Measurements from ENCODE around the gene PHC2. TPM values are rescaled to one million over a fixed set of nuclear protein-coding genes. Genes with fewer than 3 reads are reported as not detected.
"Not testable (repeated sequence)": the region's sequence is repeated elsewhere in the genome, so short reads cannot be mapped to it uniquely, and the experiment has no call there.

Gene PHC2
- total and polyA plus RNA-seq, 9 of the 15 experiments (the other 6 are each of a cell fraction or from before 2014, with no cell fraction given): 3.1 to 67.6 (median 34.6) TPM

DNA sequence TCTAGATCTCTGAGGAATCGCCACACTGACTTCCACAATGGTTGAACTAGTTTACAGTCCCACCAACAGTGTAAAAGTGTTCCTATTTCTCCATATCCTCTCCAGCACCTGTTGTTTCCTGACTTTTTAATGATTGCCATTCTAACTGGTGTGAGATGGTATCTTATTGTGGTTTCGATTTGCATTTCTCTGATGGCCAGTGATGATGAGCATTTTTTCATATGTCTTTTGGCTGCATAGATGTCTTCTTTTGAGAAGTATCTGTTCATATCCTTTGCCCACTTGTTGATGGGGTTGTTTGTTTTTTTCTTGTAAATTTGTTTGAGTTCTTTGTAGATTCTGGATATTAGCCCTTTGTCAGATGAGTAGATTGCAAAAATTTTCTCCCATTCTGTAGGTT is 140.3 kb downstream of the PHC2 start:
- FAIRE-seq; H4K20me1 ChIP-seq (replicated peaks; ENCODE audit: control insufficient read depth, insufficient read depth, low read length); H3K9me3 ChIP-seq (replicated peaks; ENCODE audit: control insufficient read depth, insufficient read depth, low read depth, low read length); H3K9me1 ChIP-seq (ENCODE audit: control insufficient read depth, insufficient read depth, low read length); H3K4me2 ChIP-seq (ENCODE audit: insufficient read depth, low read length); H3K9ac ChIP-seq (ENCODE audit: insufficient read depth in 1 of 2, low read depth in 2 of 2, low read length in 2 of 2); H2AFZ ChIP-seq (ENCODE audit: low read depth, low read length); CTCF ChIA-PET (ENCODE audit: low intra/inter-chr PET ratio); H3K4me1 ChIP-seq (replicated peaks in 1 of 2; ENCODE audit: control insufficient read depth in 2 of 2, insufficient read depth in 2 of 2, low read length in 2 of 2); POLR2A ChIA-PET; DNase-seq (ENCODE audit: extremely low read depth in 1 of 4, low spot score in 3 of 4); ATAC-seq; H3K79me2 ChIP-seq (ENCODE audit: control insufficient read depth, insufficient read depth, low read length); H3K36me3 ChIP-seq (ENCODE audit: control insufficient read depth, insufficient read depth, low read length); BruUV-seq (replicated peaks); H3K27ac ChIP-seq (ENCODE audit: extremely low read depth, low read depth, low read length); H3K4me3 ChIP-seq: not testable (repeated sequence)
- in situ Hi-C loops (cut with MboI): loop anchor here (10.0 kb wide), 1 partner anchor 164 kb away; no protein-coding TSS in a partner anchor
- intact Hi-C loops (cut with micrococcal nuclease): loop anchor here (10.0 kb wide), 1 partner anchor 156 kb away; no protein-coding TSS in a partner anchor
- peaks cover 32 to 41% of the 10 kb centered on the region in 2 experiments for H3K27me3 ChIP-seq (ENCODE audit: control insufficient read depth in 2 of 2, insufficient read depth in 2 of 2, low read length in 2 of 2)
- 0% methylated on average over 1 of the region's 2 CpGs for WGBS (ENCODE audit: insufficient coverage, low coverage, missing lambda C conversion rate)

- ATAC-seq (no peak), DNase-seq (ENCODE audit: extremely low read depth in 1 of 4, low spot score in 3 of 4) (no peak), FAIRE-seq (no peak)
- CTCF ChIA-PET (ENCODE audit: low intra/inter-chr PET ratio): no interaction called here
- no peak overlapping the region for H3K9ac ChIP-seq (ENCODE audit: insufficient read depth in 1 of 2, low read depth in 2 of 2, low read length in 2 of 2)
- in situ Hi-C loops (cut with MboI) (loop anchor here (10.0 kb wide), 1 partner anchor 165 kb away; no protein-coding TSS in a partner anchor), intact Hi-C loops (cut with micrococcal nuclease) (loop anchor here (10.0 kb wide), 1 partner anchor 155 kb away; no protein-coding TSS in a partner anchor)
- no peaks in the 10 kb centered on the region for H3K4me1 ChIP-seq (replicated peaks in 1 of 2; ENCODE audit: control insufficient read depth in 2 of 2, insufficient read depth in 2 of 2, low read length in 2 of 2)
- H3K9me1 ChIP-seq (ENCODE audit: control insufficient read depth, insufficient read depth, low read length): no peaks in the 10 kb centered on the region
- no peaks in the 10 kb centered on the region for H3K36me3 ChIP-seq (ENCODE audit: control insufficient read depth, insufficient read depth, low read length)
- POLR2A ChIA-PET: interaction anchor here (0.7 kb wide), 1 partner anchor 303 kb away, joined by 3 read pairs; no protein-coding TSS in a partner anchor
- no peak overlapping the region for H3K4me3 ChIP-seq
- 16% methylated on average over 3 of the region's 3 CpGs for WGBS (ENCODE audit: insufficient coverage, low coverage, missing lambda C conversion rate)
- H3K9me3 ChIP-seq (replicated peaks; ENCODE audit: control insufficient read depth, insufficient read depth, low read depth, low read length): no peaks in the 10 kb centered on the region
- H4K20me1 ChIP-seq (replicated peaks; ENCODE audit: control insufficient read depth, insufficient read depth, low read length): no peaks in the 10 kb centered on the region; the same call in 1 of the 2 replicates
- no TSS peak for BruUV-seq (replicated peaks)
- H3K27ac ChIP-seq (ENCODE audit: extremely low read depth, low read depth, low read length): no peak overlapping the region
- H2AFZ ChIP-seq (ENCODE audit: low read depth, low read length): no peak overlapping the region
- no peak overlapping the region for H3K4me2 ChIP-seq (ENCODE audit: insufficient read depth, low read length)
- H3K27me3 ChIP-seq (ENCODE audit: control insufficient read depth in 2 of 2, insufficient read depth in 2 of 2, low read length in 2 of 2): peaks cover 32 to 46% of the 10 kb centered on the region in 2 experiments
- H3K79me2 ChIP-seq (ENCODE audit: control insufficient read depth, insufficient read depth, low read length): no peaks in the 10 kb centered on the region
- TF ChIP-seq SPI1 (IDR thresholded peaks at IDR 0.05; ENCODE audit: borderline replicate concordance, low read depth, low read length) (no peak), POLR3A (IDR thresholded peaks at IDR 0.05; ENCODE audit: borderline replicate concordance, extremely low read depth, insufficient read depth, insufficient read length) (no peak), BMI1 (IDR thresholded peaks at IDR 0.05; ENCODE audit: low read length) (no peak), UBTF (IDR thresholded peaks at IDR 0.05; ENCODE audit: borderline replicate concordance in 1 of 2, low read depth in 2 of 2, low read length in 2 of 2) (no peak), SAP30 (IDR thresholded peaks at IDR 0.05; ENCODE audit: borderline replicate concordance, insufficient read depth, low read depth, low read length, poor library complexity, severe bottlenecking) (no peak), ZNF75A (CRISPR knock-in tag; IDR thresholded peaks at IDR 0.05) (no peak), NCOA4 (IDR thresholded peaks at IDR 0.05; ENCODE audit: partially characterized antibody) (no peak)
- TF ChIP-seq, protein P1, sequence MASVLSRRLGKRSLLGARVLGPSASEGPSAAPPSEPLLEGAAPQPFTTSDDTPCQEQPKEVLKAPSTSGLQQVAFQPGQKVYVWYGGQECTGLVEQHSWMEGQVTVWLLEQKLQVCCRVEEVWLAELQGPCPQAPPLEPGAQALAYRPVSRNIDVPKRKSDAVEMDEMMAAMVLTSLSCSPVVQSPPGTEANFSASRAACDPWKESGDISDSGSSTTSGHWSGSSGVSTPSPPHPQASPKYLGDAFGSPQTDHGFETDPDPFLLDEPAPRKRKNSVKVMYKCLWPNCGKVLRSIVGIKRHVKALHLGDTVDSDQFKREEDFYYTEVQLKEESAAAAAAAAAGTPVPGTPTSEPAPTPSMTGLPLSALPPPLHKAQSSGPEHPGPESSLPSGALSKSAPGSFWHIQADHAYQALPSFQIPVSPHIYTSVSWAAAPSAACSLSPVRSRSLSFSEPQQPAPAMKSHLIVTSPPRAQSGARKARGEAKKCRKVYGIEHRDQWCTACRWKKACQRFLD (CRISPR knock-in tag; IDR thresholded peaks at IDR 0.05): no peak
- TF ChIP-seq, protein P2, sequence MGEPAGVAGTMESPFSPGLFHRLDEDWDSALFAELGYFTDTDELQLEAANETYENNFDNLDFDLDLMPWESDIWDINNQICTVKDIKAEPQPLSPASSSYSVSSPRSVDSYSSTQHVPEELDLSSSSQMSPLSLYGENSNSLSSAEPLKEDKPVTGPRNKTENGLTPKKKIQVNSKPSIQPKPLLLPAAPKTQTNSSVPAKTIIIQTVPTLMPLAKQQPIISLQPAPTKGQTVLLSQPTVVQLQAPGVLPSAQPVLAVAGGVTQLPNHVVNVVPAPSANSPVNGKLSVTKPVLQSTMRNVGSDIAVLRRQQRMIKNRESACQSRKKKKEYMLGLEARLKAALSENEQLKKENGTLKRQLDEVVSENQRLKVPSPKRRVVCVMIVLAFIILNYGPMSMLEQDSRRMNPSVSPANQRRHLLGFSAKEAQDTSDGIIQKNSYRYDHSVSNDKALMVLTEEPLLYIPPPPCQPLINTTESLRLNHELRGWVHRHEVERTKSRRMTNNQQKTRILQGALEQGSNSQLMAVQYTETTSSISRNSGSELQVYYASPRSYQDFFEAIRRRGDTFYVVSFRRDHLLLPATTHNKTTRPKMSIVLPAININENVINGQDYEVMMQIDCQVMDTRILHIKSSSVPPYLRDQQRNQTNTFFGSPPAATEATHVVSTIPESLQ (CRISPR knock-in tag; IDR thresholded peaks at IDR 0.05): no peak
These were observed 141.1 kb downstream of the PHC2 start for GRCh38 chr1:33289858-33290154.

Data from K562 (cell line).